ENCODE measurements around the gene CCR6. TPM values are rescaled to one million over a fixed set of nuclear protein-coding genes. Genes with fewer than 3 reads are reported as not detected.

The CCR6 gene
- total RNA-seq, 2 donors from 2014 or later = not detected

DNA sequence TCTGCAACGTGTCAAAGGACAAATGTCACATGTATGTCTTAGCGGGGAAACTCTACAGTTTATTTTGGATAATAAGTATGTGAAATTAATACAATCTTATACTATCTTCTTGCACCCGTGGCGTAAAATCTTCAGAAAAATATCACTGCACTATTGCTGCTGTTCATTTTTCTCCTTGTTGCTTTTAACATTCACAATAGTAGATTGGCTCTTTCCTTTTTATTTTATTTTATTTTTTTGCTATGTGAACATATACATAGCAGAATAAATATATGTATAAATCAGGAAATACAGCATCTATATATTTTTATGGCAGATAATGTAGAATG, 19.5 kb downstream of the CCR6 start:
- Mint-ChIP-seq H3K27ac (no peak overlapping the region), H3K27me3 (ENCODE audit: insufficient read depth) (peaks cover 25% of the 10 kb centered on the region), H3K9me3 (no peaks in the 10 kb centered on the region), H3K36me3 (ENCODE audit: low read depth) (no peaks in the 10 kb centered on the region), H3K4me1 (peaks cover 24% of the 10 kb centered on the region), H3K4me3 (no peak overlapping the region)
- no peaks in the 10 kb centered on the region for H3K9me3 ChIP-seq (ENCODE audit: control insufficient read depth, low read length)
- TF ChIP-seq, protein P1, sequence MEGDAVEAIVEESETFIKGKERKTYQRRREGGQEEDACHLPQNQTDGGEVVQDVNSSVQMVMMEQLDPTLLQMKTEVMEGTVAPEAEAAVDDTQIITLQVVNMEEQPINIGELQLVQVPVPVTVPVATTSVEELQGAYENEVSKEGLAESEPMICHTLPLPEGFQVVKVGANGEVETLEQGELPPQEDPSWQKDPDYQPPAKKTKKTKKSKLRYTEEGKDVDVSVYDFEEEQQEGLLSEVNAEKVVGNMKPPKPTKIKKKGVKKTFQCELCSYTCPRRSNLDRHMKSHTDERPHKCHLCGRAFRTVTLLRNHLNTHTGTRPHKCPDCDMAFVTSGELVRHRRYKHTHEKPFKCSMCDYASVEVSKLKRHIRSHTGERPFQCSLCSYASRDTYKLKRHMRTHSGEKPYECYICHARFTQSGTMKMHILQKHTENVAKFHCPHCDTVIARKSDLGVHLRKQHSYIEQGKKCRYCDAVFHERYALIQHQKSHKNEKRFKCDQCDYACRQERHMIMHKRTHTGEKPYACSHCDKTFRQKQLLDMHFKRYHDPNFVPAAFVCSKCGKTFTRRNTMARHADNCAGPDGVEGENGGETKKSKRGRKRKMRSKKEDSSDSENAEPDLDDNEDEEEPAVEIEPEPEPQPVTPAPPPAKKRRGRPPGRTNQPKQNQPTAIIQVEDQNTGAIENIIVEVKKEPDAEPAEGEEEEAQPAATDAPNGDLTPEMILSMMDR (conservative IDR thresholded peaks at IDR 0.05) = no peak
- no peak overlapping the region for H3K4me3 ChIP-seq (ENCODE audit: low read length)
- H3K27me3 ChIP-seq (ENCODE audit: control insufficient read depth, insufficient read depth, low read length, poor library complexity, severe bottlenecking) = peaks cover 16% of the 10 kb centered on the region
- H3K9ac ChIP-seq (ENCODE audit: extremely low read depth, low read length, poor library complexity, severe bottlenecking) = no peak overlapping the region
- 0 to 46% methylated on average over 1 to 3 of the region's 4 CpGs for WGBS, 2 experiments (ENCODE audit: insufficient coverage in 1 of 2, insufficient read length in 1 of 2)
- H3K27ac ChIP-seq (ENCODE audit: low read depth, low read length) = no peak overlapping the region
- no peak for DNase-seq
- H3K4me1 ChIP-seq (ENCODE audit: control insufficient read depth, insufficient read depth, low read length) = peaks cover 3% of the 10 kb centered on the region
- no peaks in the 10 kb centered on the region for H3K36me3 ChIP-seq (ENCODE audit: control insufficient read depth, insufficient read depth, low read length)

DNA sequence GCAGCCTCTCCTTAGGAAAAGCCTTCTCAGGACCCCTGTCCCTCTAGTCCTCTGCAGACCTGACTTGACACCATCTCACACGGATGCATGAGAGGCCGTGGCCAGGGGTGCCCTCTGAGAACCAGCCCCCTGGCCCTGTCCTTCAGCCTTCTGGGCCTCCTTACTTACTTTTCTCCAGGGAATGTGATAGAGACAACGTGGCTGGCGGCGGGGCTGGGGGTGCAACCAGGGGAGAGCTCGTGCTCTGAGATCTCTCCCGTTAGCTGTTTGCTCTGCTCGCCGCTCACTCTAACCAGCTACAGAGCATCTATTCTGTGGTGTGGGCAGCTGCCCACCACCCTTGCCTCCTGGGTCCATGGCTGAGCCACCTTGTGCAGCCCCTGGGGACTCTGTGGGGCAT, 20.1 kb downstream of the CCR6 start:
- no peaks in the 10 kb centered on the region for H3K36me3 Mint-ChIP-seq (ENCODE audit: low read depth)
- no peak overlapping the region for H3K27ac Mint-ChIP-seq
- H3K4me3 ChIP-seq (ENCODE audit: low read length) = no peak overlapping the region
- no peaks in the 10 kb centered on the region for H3K9me3 Mint-ChIP-seq
- DNase-seq = no peak
- H3K9me3 ChIP-seq (ENCODE audit: control insufficient read depth, low read length) = no peaks in the 10 kb centered on the region
- peaks cover 24% of the 10 kb centered on the region for H3K4me1 Mint-ChIP-seq
- H3K9ac ChIP-seq (ENCODE audit: extremely low read depth, low read length, poor library complexity, severe bottlenecking) = no peak overlapping the region
- H3K4me1 ChIP-seq (ENCODE audit: control insufficient read depth, insufficient read depth, low read length) = peaks cover 3% of the 10 kb centered on the region
- WGBS, 2 experiments (ENCODE audit: insufficient coverage in 1 of 2, insufficient read length in 1 of 2) = 91 to 92% methylated on average over 2 to 9 of the region's 9 CpGs
- H3K4me3 Mint-ChIP-seq = no peak overlapping the region
- H3K27me3 ChIP-seq (ENCODE audit: control insufficient read depth, insufficient read depth, low read length, poor library complexity, severe bottlenecking) = peaks cover 19% of the 10 kb centered on the region
- peaks cover 28% of the 10 kb centered on the region for H3K27me3 Mint-ChIP-seq (ENCODE audit: insufficient read depth)
- no peak overlapping the region for H3K27ac ChIP-seq (ENCODE audit: low read depth, low read length)
- H3K36me3 ChIP-seq (ENCODE audit: control insufficient read depth, insufficient read depth, low read length) = no peaks in the 10 kb centered on the region
- TF ChIP-seq, protein P1 (conservative IDR thresholded peaks at IDR 0.05) = no peak

DNA sequence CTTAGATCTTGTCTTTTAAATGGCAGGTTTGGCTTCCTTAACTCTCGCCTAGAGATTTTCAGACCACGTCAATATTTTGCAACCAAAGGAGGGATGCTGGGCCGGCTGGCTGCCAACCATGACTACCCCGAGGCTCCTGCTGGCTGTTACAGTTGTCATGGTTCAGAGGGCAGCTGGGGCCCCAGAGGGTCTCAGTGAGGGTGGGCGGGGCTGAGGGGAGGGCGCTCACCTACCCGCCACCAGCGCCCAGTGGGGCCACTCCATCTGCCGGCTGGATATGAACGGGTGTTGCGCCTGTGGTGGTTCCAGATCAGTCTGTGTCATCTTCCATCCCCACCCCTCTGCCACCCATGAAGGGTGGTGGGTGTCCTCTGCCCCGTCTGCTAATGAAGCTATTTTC, 22.6 kb downstream of the CCR6 start:
- peaks cover 22% of the 10 kb centered on the region for H3K4me1 Mint-ChIP-seq
- Histone ChIP-seq H3K4me3 (ENCODE audit: low read length) (no peak overlapping the region), H3K36me3 (ENCODE audit: control insufficient read depth, insufficient read depth, low read length) (no peaks in the 10 kb centered on the region), H3K4me1 (ENCODE audit: control insufficient read depth, insufficient read depth, low read length) (peaks cover 3% of the 10 kb centered on the region), H3K9ac (ENCODE audit: extremely low read depth, low read length, poor library complexity, severe bottlenecking) (no peak overlapping the region), H3K9me3 (ENCODE audit: control insufficient read depth, low read length) (no peaks in the 10 kb centered on the region), H3K27ac (ENCODE audit: low read depth, low read length) (no peak overlapping the region), H3K27me3 (ENCODE audit: control insufficient read depth, insufficient read depth, low read length, poor library complexity, severe bottlenecking) (peaks cover 19% of the 10 kb centered on the region)
- H3K36me3 Mint-ChIP-seq (ENCODE audit: low read depth) = no peaks in the 10 kb centered on the region
- H3K27me3 Mint-ChIP-seq (ENCODE audit: insufficient read depth) = peaks cover 37% of the 10 kb centered on the region
- no peak for DNase-seq
- no peak overlapping the region for H3K27ac Mint-ChIP-seq
- TF ChIP-seq, protein P1 (conservative IDR thresholded peaks at IDR 0.05) = no peak
- H3K4me3 Mint-ChIP-seq = no peak overlapping the region
- H3K9me3 Mint-ChIP-seq = no peaks in the 10 kb centered on the region
- WGBS, 2 experiments (ENCODE audit: insufficient coverage in 1 of 2, insufficient read length in 1 of 2) = 92 to 97% methylated on average over 9 to 12 of the region's 12 CpGs

Data from endodermal cell (in vitro differentiated cells).